GM18873 (cell line): ENCODE results near the gene MTHFD2L.
"Not testable (repeated sequence)": the region's sequence is repeated elsewhere in the genome, so short reads cannot be mapped to it uniquely, and the experiment has no call there.

ENCODE experiments used
- ATAC-seq: cut with Tn5 transposase; IDR thresholded peaks from one replicate; pipeline ENCODE4 v1.9.1; 2021; ENCODE audit warnings: mild to moderate bottlenecking, moderate library complexity, moderate number of reproducible peaks; ENCODE audit not compliant: unreplicated experiment, low FRiP score

The MTHFD2L gene

GRCh38 chr4:74181219-74181618 lies 23.3 kb downstream of the MTHFD2L start:
- no peak for ATAC-seq

- ATAC-seq: no peak
These were observed 31.0 kb downstream of the MTHFD2L start for GRCh38 chr4:74188912-74189311.

GRCh38 chr4:74189331-74190043 lies 31.6 kb downstream of the MTHFD2L start:
- ATAC-seq: no peak

GRCh38 chr4:74190332-74190731 lies 32.4 kb downstream of the MTHFD2L start:
- ATAC-seq: no peak

GRCh38 chr4:74190919-74191397 lies 33.0 kb downstream of the MTHFD2L start:
- ATAC-seq: no peak

- ATAC-seq: peak; percentile 46
These were observed 39.2 kb downstream of the MTHFD2L start for GRCh38 chr4:74197080-74197479.

- no peak for ATAC-seq
These were observed 44.2 kb downstream of the MTHFD2L start for GRCh38 chr4:74202062-74202586.

- no peak for ATAC-seq
These were observed 45.5 kb downstream of the MTHFD2L start for GRCh38 chr4:74203467-74203866.

GRCh38 chr4:74205046-74205445 lies 47.1 kb downstream of the MTHFD2L start:
- no peak for ATAC-seq

- no peak for ATAC-seq
These were observed 47.6 kb downstream of the MTHFD2L start for GRCh38 chr4:74205559-74205958.

GRCh38 chr4:74206088-74206825 lies 48.3 kb downstream of the MTHFD2L start:
- ATAC-seq: peak; percentile 89

GRCh38 chr4:74214457-74215159 lies 56.7 kb downstream of the MTHFD2L start:
- ATAC-seq: not testable (repeated sequence)

- not testable (repeated sequence) for ATAC-seq
These were observed 57.3 kb downstream of the MTHFD2L start for GRCh38 chr4:74215236-74215635.

GRCh38 chr4:74217365-74217764 lies 59.4 kb downstream of the MTHFD2L start:
- no peak for ATAC-seq

GRCh38 chr4:74218201-74218600 lies 60.3 kb downstream of the MTHFD2L start:
- ATAC-seq: no peak

GRCh38 chr4:74219240-74219639 lies 61.3 kb downstream of the MTHFD2L start:
- ATAC-seq: no peak

GRCh38 chr4:74223098-74223497 lies 65.2 kb downstream of the MTHFD2L start:
- ATAC-seq: no peak

- no peak for ATAC-seq
These were observed 65.9 kb downstream of the MTHFD2L start for GRCh38 chr4:74223801-74224200.

- peak; percentile 82 for ATAC-seq
These were observed 71.0 kb downstream of the MTHFD2L start for GRCh38 chr4:74228691-74229640.
